Osteoblast (primary cell): ENCODE results near the gene LRP2BP. TPM values are rescaled to one million over a fixed set of nuclear protein-coding genes. Genes with fewer than 3 reads are reported as not detected.

Experiments
- DNase-seq: peaks from one replicate; pipeline ENCODE4 v3.0.0; 2011; ENCODE audit warnings: low spot score, mixed read lengths; ENCODE audit not compliant: insufficient read length; ENCODE audit errors: missing footprints
- H2AFZ ChIP-seq: 2 replicates; pipeline ENCODE4 v1.6.0; 2011; ENCODE audit warnings: mild to moderate bottlenecking, low read length
- H3K27ac ChIP-seq: 2 replicates; pipeline ENCODE4 v1.5.1; 2011; ENCODE audit warnings: mild to moderate bottlenecking, low read depth, low read length, moderate library complexity
- H3K27me3 ChIP-seq: 2 replicates; pipeline ENCODE4 v1.6.0; 2012; ENCODE audit warnings: mild to moderate bottlenecking, control low read depth, inconsistent platforms, low read length, moderate library complexity; ENCODE audit not compliant: insufficient read depth
- H3K36me3 ChIP-seq: 2 replicates; pipeline ENCODE4 v1.5.1; 2011; ENCODE audit warnings: mild to moderate bottlenecking, low read length, control low read depth, moderate library complexity; ENCODE audit not compliant: insufficient read depth
- H3K4me1 ChIP-seq: 2 replicates; pipeline ENCODE4 v1.5.1; 2011; ENCODE audit warnings: mild to moderate bottlenecking, low read length, control low read depth, moderate library complexity; ENCODE audit not compliant: insufficient read depth
- H3K4me2 ChIP-seq: 2 replicates; pipeline ENCODE4 v1.6.0; 2011; ENCODE audit warnings: mild to moderate bottlenecking, low read length; ENCODE audit not compliant: insufficient read depth
- H3K4me3 ChIP-seq: fragments of 200-600 bp; sonication (generic); 3 replicates; pipeline ENCODE4 v1.5.1; 2012; ENCODE audit warnings: mild to moderate bottlenecking, low read length, inconsistent platforms; ENCODE audit not compliant: insufficient read depth
- H3K79me2 ChIP-seq: 2 replicates; pipeline ENCODE4 v1.6.0; 2012; ENCODE audit warnings: mild to moderate bottlenecking, low read length, control low read depth, inconsistent platforms; ENCODE audit not compliant: insufficient read depth
- H3K9me3 ChIP-seq: 2 replicates; pipeline ENCODE4 v1.5.1; 2011; ENCODE audit warnings: low read depth, low read length, control low read depth
- H4K20me1 ChIP-seq: 2 replicates; pipeline ENCODE4 v1.6.0; 2012; ENCODE audit warnings: mild to moderate bottlenecking, low read length, control low read depth; ENCODE audit not compliant: insufficient read depth
- total RNA-seq: library from RNA; depleted of rRNA; stranded (reverse); fragments of >200 nt; gene quantifications from 2 replicates; pipeline ENCODE4 v1.2.3, GENCODE V29; 2012
- TF ChIP-seq, protein P1 (sequence below): IDR thresholded peaks from 2 replicates; pipeline ENCODE4 v1.5.1; 2011; ENCODE audit warnings: mild to moderate bottlenecking, low read depth, low read length, moderate library complexity; ENCODE audit errors: extremely low read depth

Gene LRP2BP
- total RNA-seq, 1 donor, result 1.4 TPM

DNA sequence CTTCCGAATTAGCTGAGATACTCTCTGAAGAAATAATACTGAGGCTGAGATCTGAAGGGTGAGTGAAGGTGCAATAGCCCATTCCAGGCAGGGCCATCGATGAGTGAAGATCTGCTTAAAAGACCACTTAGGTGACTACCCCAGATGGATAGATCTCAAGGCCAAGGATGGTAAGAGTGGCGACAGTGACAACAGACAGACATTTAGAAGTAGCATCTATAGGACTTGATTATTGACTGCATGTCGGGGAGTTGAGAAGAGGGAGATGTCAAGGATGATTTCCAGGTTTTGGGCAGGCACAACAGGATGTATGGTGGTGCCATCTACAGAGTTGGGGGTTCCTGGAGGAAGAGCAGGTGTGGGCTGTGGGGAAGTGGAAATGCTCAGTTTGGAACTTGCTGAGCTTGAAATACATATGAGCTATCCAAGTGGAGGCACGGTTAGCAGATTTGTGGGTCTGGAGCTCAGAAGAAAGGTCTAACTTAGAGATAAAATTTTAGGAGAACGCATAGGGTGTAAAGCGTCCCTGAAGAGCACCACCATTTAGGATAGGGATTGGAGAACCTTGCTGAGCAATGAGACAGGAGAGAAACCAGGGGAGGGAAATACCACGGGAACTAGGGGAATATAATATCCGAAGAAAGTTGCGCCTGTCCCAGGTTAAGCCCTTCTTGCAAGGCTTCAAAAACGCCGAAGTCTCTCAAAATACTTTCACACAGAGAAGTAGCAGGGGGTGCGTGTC lies 29.4 kb upstream of the LRP2BP start:
- Histone ChIP-seq H3K9me3 (no peaks in the 10 kb centered on the region), H3K4me1 (peaks cover 30% of the 10 kb centered on the region), H3K4me2 (peak overlapping the region; percentile 83), H3K79me2 (peaks cover 29% of the 10 kb centered on the region), H3K27ac (peak overlapping the region; percentile 100), H3K4me3 (peak overlapping the region; percentile 74), H3K27me3 (no peaks in the 10 kb centered on the region), H3K36me3 (no peaks in the 10 kb centered on the region), H4K20me1 (peaks cover 3% of the 10 kb centered on the region), H2AFZ (peak overlapping the region; percentile 99)
- TF ChIP-seq, protein P1, sequence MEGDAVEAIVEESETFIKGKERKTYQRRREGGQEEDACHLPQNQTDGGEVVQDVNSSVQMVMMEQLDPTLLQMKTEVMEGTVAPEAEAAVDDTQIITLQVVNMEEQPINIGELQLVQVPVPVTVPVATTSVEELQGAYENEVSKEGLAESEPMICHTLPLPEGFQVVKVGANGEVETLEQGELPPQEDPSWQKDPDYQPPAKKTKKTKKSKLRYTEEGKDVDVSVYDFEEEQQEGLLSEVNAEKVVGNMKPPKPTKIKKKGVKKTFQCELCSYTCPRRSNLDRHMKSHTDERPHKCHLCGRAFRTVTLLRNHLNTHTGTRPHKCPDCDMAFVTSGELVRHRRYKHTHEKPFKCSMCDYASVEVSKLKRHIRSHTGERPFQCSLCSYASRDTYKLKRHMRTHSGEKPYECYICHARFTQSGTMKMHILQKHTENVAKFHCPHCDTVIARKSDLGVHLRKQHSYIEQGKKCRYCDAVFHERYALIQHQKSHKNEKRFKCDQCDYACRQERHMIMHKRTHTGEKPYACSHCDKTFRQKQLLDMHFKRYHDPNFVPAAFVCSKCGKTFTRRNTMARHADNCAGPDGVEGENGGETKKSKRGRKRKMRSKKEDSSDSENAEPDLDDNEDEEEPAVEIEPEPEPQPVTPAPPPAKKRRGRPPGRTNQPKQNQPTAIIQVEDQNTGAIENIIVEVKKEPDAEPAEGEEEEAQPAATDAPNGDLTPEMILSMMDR, result no peak
- DNase-seq, result peak; percentile 69

DNA sequence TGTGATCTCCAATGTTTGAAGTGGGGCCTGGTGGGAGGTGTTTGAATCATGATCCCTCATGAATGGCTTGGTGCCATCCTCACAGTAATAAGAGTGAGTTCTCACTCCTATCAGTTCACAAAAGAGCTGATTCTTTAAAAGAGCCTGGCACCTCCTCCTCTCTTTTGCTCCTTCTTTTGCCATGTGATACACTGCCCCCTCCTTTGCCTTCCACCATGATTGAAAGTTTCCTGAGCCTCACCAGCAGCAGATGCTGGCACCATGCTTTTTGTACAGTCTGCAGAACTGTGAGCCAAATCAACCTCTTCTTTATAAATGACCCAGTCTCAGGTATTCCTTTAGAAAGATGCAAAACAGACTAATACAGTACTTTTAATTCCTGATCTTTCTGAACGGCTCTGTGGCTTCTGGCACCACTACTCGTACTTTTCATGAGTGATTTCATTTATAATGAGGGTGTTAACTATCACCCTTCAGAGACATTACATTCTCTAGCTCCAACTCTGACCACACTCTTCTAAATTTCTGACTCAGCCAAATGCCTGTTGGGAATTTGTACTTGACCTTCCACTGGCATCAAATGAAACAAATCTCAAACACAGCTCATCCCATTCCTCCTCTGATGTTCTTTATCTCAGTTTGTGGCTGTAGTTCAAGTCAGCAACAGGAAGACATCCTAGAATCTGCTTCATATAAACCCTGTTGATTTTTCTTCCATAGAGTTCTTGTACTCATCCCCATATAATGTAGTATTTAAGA lies 25.8 kb upstream of the LRP2BP start:
- H3K27ac ChIP-seq, result peak overlapping the region; percentile 22
- no peak overlapping the region for H3K4me3 ChIP-seq
- H3K36me3 ChIP-seq, result peaks cover 19% of the 10 kb centered on the region
- H2AFZ ChIP-seq, result no peak overlapping the region
- DNase-seq, result no peak
- H4K20me1 ChIP-seq, result peaks cover 3% of the 10 kb centered on the region
- peaks cover 32% of the 10 kb centered on the region for H3K79me2 ChIP-seq
- H3K4me2 ChIP-seq, result peak overlapping the region; percentile 17
- TF ChIP-seq, protein P1, result no peak
- no peaks in the 10 kb centered on the region for H3K9me3 ChIP-seq
- no peaks in the 10 kb centered on the region for H3K27me3 ChIP-seq
- H3K4me1 ChIP-seq, result peaks cover 30% of the 10 kb centered on the region

DNA sequence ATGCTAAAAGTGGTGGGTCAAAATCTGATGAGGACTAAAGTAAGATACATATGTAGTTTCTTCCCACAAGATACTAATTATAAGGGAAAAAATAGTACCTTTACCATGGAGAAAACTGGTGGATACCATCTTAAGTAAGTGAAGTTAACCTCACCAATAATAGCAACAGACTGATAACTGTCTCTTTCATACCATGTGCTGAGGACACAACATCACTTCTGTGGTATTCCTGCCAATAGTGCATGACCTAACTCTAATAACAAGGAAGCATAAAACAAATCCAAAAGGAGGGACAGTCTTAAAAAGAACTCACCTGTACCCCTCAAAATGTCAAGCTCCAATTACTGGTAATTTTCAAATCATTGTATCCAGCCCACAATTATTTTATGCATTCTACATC lies 21.2 kb upstream of the LRP2BP start:
- no peak overlapping the region for H2AFZ ChIP-seq
- DNase-seq, result no peak
- H3K4me2 ChIP-seq, result no peak overlapping the region
- TF ChIP-seq, protein P1, result no peak
- H3K27me3 ChIP-seq, result no peaks in the 10 kb centered on the region
- no peak overlapping the region for H3K27ac ChIP-seq
- no peak overlapping the region for H3K4me3 ChIP-seq
- peaks cover 11% of the 10 kb centered on the region for H3K4me1 ChIP-seq
- peaks cover 57% of the 10 kb centered on the region for H3K36me3 ChIP-seq
- H4K20me1 ChIP-seq, result peaks cover 3% of the 10 kb centered on the region
- peaks cover 3% of the 10 kb centered on the region for H3K79me2 ChIP-seq
- no peaks in the 10 kb centered on the region for H3K9me3 ChIP-seq

DNA sequence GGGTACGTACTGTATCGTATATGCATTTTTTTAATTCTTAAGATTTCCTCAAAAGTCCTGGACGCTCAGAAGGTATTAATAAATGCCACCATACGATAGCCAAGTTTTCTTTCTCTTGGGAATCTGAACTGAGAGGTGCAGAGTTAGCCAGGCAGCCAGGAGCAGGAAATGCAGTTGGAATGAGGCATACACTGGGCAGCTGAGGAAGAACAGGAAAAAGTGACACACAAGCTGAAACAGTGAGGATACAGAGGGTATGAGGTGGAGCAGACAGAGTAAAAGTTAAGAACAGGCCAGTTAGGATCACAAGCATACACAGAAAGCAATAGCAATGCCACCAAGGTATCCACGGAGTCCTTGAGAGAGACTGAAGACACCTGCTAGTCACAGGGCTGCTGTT lies 16.7 kb upstream of the LRP2BP start:
- no peak overlapping the region for H3K27ac ChIP-seq
- H3K9me3 ChIP-seq, result no peaks in the 10 kb centered on the region
- H3K79me2 ChIP-seq, result no peaks in the 10 kb centered on the region
- DNase-seq, result no peak
- no peak overlapping the region for H3K4me3 ChIP-seq
- H3K4me1 ChIP-seq, result no peaks in the 10 kb centered on the region
- no peaks in the 10 kb centered on the region for H4K20me1 ChIP-seq
- peaks cover 70% of the 10 kb centered on the region for H3K36me3 ChIP-seq
- H2AFZ ChIP-seq, result no peak overlapping the region
- TF ChIP-seq, protein P1, result no peak
- no peak overlapping the region for H3K4me2 ChIP-seq
- H3K27me3 ChIP-seq, result no peaks in the 10 kb centered on the region
